OCI-LY1 (cell line): ENCODE results near the gene WFDC11.

Source experiments
- H2AFZ ChIP-seq: fragments of 200-600 bp; sonication (generic), shearing (Covaris generic); 2 replicates; pipeline ENCODE4 v1.6.0; 2014; ENCODE audit warnings: antibody characterized with exemption, mild to moderate bottlenecking, low read length
- H3F3A ChIP-seq: fragments of 200-600 bp; sonication (generic), shearing (Covaris generic); 2 replicates; pipeline ENCODE4 v1.6.0; 2014; ENCODE audit warnings: mild to moderate bottlenecking, antibody characterized with exemption, low read length, moderate library complexity; ENCODE audit not compliant: insufficient read depth
- H3K27ac ChIP-seq: fragments of 200-600 bp; sonication (generic); 2 replicates; pipeline ENCODE4 v1.5.1; 2014; ENCODE audit warnings: low read length, mixed run types, mild to moderate bottlenecking, low read depth; ENCODE audit not compliant: poor library complexity, severe bottlenecking
- H3K27me3 ChIP-seq: fragments of 200-600 bp; sonication (generic); 2 replicates; pipeline ENCODE4 v1.6.0; 2014; ENCODE audit warnings: antibody characterized with exemption, mild to moderate bottlenecking, low read length, moderate library complexity; ENCODE audit not compliant: insufficient read depth
- H3K36me3 ChIP-seq: fragments of 200-600 bp; sonication (generic); 2 replicates; pipeline ENCODE4 v1.6.1; 2014; ENCODE audit warnings: mild to moderate bottlenecking, antibody characterized with exemption, low read length, moderate library complexity, mixed read lengths; ENCODE audit not compliant: insufficient read depth
- H3K4me1 ChIP-seq: fragments of 200-600 bp; sonication (generic); 2 replicates; pipeline ENCODE4 v1.5.1; 2014; ENCODE audit warnings: mild to moderate bottlenecking, low read length, moderate library complexity; ENCODE audit not compliant: insufficient read depth, severe bottlenecking
- H3K4me2 ChIP-seq: fragments of 200-600 bp; sonication (generic), shearing (Covaris generic); 2 replicates; pipeline ENCODE4 v1.6.1; 2014; ENCODE audit warnings: low read length
- H3K4me3 ChIP-seq: fragments of 200-600 bp; sonication (generic); 2 replicates; pipeline ENCODE4 v1.5.1; 2014; ENCODE audit warnings: low read length, low read depth, mild to moderate bottlenecking, mixed read lengths; ENCODE audit not compliant: poor library complexity, severe bottlenecking
- H3K79me2 ChIP-seq: fragments of 200-600 bp; shearing (Covaris generic); 2 replicates; pipeline ENCODE4 v1.6.1; 2016; ENCODE audit warnings: mixed run types, low read length, mixed read lengths; ENCODE audit not compliant: insufficient read depth
- H3K9ac ChIP-seq: fragments of 200-600 bp; sonication (generic), shearing (Covaris generic); 2 replicates; pipeline ENCODE4 v1.6.1; 2014; ENCODE audit warnings: mild to moderate bottlenecking, low read length, mixed read lengths
- H3K9me2 ChIP-seq: fragments of 200-600 bp; sonication (generic), shearing (Covaris generic); 2 replicates; pipeline ENCODE4 v1.6.1; 2014; ENCODE audit warnings: low read depth, mild to moderate bottlenecking, low read length, mixed read lengths
- H3K9me3 ChIP-seq: fragments of 200-600 bp; shearing (Covaris generic); 2 replicates; pipeline ENCODE4 v1.6.1; 2014; ENCODE audit warnings: low read length, mixed read lengths
- H4K20me1 ChIP-seq: fragments of 200-600 bp; sonication (generic), shearing (Covaris generic); 2 replicates; pipeline ENCODE4 v1.6.0; 2016; ENCODE audit warnings: mild to moderate bottlenecking, low read length; ENCODE audit not compliant: insufficient read depth
- CTCF ChIP-seq: fragments of 200-600 bp; sonication (generic), shearing (Covaris generic); IDR thresholded peaks from 2 replicates; pipeline ENCODE4 v1.5.1; 2017; ENCODE audit warnings: mild to moderate bottlenecking, antibody characterized with exemption, low read length, moderate library complexity, mixed read lengths
- EZH2 ChIP-seq: fragments of 200-600 bp; sonication (generic), shearing (Covaris generic); IDR thresholded peaks from 2 replicates; pipeline ENCODE4 v1.8.0; 2017; ENCODE audit warnings: borderline replicate concordance, mixed run types, mild to moderate bottlenecking, antibody characterized with exemption, low read length, moderate library complexity, mixed read lengths

WFDC11 gene

GRCh38 chr20:45621593-45621992 lies 48.4 kb downstream of the WFDC11 start:
- TF ChIP-seq CTCF, result no peak
- TF ChIP-seq EZH2, result no peak
- Histone ChIP-seq H3K9me2 (no peaks in the 10 kb centered on the region), H3K79me2 (no peaks in the 10 kb centered on the region), H3K9me3 (no peaks in the 10 kb centered on the region), H4K20me1 (no peaks in the 10 kb centered on the region), H3K4me1 (no peaks in the 10 kb centered on the region), H3K27me3 (no peaks in the 10 kb centered on the region), H3K9ac (no peak overlapping the region), H3K4me2 (no peak overlapping the region), H3K27ac (no peak overlapping the region), H3F3A (no peaks in the 10 kb centered on the region), H2AFZ (no peak overlapping the region), H3K4me3 (no peak overlapping the region), H3K36me3 (no peaks in the 10 kb centered on the region)

GRCh38 chr20:45617591-45617990 lies 52.4 kb downstream of the WFDC11 start:
- Histone ChIP-seq H3K4me1 (no peaks in the 10 kb centered on the region), H3K9me2 (no peaks in the 10 kb centered on the region), H3K9me3 (no peaks in the 10 kb centered on the region), H3F3A (no peaks in the 10 kb centered on the region), H3K79me2 (no peaks in the 10 kb centered on the region), H4K20me1 (no peaks in the 10 kb centered on the region), H3K9ac (no peak overlapping the region), H3K4me2 (no peak overlapping the region), H3K27me3 (no peaks in the 10 kb centered on the region), H3K4me3 (no peak overlapping the region), H2AFZ (no peak overlapping the region), H3K27ac (no peak overlapping the region), H3K36me3 (no peaks in the 10 kb centered on the region)
- no peak for TF ChIP-seq EZH2
- no peak for TF ChIP-seq CTCF

- Histone ChIP-seq H3K9me2 (no peaks in the 10 kb centered on the region), H4K20me1 (no peaks in the 10 kb centered on the region), H3F3A (no peaks in the 10 kb centered on the region), H3K4me1 (no peaks in the 10 kb centered on the region), H3K9me3 (no peaks in the 10 kb centered on the region), H3K27me3 (no peaks in the 10 kb centered on the region), H3K4me3 (no peak overlapping the region), H2AFZ (no peak overlapping the region), H3K27ac (no peak overlapping the region), H3K4me2 (no peak overlapping the region), H3K9ac (no peak overlapping the region), H3K36me3 (no peaks in the 10 kb centered on the region), H3K79me2 (no peaks in the 10 kb centered on the region)
- TF ChIP-seq EZH2 (no peak), CTCF (no peak)
These were observed 57.7 kb downstream of the WFDC11 start for GRCh38 chr20:45612314-45612713.
